GM19452 (cell line): ENCODE measurements around the gene GNPTG.

Experiments used
- ATAC-seq: cut with Tn5 transposase; IDR thresholded peaks from one replicate; pipeline ENCODE4 v1.9.1; 2021; ENCODE audit not compliant: unreplicated experiment

GNPTG gene

DNA sequence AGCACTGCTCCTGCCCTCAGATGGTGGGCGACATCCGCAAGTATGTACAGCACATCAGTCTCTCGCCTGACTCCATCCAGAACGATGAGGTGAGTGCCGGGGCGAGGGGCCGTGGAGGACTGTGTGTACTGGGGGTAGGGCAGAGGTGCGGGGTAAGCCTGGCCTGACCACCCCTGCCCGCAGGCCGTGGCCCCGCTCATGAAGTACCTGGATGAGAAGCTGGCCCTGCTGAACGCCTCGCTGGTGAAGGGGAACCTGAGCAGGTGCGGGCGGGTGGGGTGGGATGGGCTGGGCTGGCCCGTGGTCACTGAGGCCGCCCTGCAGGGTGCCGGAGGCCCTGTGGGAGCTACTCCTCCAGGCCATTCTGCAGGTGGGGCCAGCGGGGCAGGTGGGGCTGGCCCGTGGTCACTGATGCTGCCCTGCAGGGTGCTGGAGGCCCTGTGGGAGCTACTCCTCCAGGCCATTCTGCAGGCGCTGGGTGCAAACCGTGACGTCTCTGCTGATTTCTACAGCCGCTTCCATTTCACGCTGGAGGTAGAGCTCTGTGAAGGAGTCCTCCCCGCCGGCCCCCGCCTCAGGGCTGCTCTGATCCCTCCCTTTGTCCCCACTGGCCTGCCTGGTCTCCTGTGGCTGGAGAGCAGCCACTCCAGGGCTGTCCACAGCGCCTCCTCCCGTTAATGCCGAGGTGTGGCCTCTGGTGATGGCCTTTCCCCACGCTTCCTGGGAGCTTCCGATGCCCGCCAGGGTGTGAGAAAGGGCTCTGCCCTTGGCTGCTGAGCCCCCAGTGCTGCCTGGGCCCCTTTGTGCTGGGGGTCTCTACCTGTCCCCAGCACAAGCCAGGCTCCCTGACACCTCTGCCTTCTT lies 5.1 kb upstream of the GNPTG start:
- ATAC-seq: no peak

DNA sequence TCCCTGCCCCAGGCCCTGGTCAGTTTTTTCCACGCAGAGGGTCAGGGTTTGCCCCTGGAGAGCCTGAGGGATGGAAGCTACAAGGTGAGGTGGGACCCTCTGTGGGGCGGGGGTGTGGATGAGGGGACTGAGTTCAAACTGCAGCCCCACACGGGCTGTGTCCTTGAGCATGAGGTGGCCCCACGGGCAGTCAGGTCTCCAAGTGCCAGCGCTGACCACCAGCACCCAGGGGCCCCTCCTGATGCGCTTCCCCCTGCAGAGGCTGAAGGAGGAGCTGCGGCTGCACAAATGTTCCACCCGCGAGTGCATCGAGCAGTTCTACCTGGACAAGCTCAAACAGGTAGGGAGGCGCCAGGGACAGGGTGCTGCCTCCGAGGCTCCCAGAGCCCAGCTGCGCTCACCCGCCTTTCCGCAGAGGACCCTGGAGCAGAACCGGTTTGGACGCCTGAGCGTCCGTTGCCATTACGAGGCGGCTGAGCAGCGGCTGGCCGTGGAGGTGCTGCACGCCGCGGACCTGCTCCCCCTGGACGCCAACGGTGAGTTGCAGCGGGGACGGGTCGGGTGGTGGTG lies 4.4 kb upstream of the GNPTG start:
- no peak for ATAC-seq

DNA sequence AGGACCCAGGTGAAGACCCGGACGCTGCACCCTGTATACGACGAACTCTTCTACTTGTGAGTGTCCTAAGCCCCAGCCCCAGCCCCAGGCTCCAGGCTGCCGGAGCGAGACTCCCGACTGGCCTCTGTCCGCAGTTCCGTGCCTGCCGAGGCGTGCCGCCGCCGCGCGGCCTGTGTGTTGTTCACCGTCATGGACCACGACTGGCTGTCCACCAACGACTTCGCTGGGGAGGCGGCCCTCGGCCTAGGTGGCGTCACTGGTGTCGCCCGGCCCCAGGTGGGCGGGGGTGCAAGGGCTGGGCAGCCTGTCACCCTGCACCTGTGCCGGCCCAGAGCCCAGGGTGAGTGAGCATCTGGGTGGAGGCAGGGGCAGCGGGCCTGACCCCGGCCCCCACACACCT lies 3.8 kb upstream of the GNPTG start:
- ATAC-seq: no peak

GRCh38 chr16:1348441-1348840 lies 3.3 kb upstream of the GNPTG start:
- no peak for ATAC-seq

GRCh38 chr16:1348926-1349325 lies 2.8 kb upstream of the GNPTG start:
- ATAC-seq: no peak

- ATAC-seq: no peak
These were observed 2.4 kb upstream of the GNPTG start for GRCh38 chr16:1349351-1349750.

DNA sequence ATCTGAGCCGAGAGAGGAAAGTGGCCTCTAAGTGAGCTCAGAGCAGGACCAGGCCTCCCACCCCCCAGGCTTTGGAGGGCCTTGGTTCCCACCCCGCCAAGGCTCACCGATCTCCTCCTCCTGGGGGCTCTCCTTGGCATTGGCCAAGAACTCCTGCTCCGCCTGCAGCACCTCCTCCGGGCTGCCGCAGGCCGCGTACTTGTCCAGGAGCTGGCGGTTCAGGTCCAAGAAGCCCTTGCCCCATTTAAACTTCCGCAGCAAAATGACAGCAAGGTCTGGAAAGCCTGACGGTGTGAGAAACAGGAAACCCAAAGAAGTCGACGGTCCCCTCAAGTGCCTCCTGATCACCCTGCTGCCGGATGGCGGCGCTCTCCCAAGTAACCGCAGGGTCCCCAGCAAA lies 1.8 kb upstream of the GNPTG start:
- no peak for ATAC-seq

- no peak for ATAC-seq
These were observed 1.0 kb upstream of the GNPTG start for GRCh38 chr16:1350691-1351090.

- ATAC-seq: peak; percentile 15
These were observed 533 bp upstream of the GNPTG start for GRCh38 chr16:1351215-1351581.

- ATAC-seq: no peak
These were observed 3.2 kb downstream of the GNPTG start for GRCh38 chr16:1354815-1355540.

DNA sequence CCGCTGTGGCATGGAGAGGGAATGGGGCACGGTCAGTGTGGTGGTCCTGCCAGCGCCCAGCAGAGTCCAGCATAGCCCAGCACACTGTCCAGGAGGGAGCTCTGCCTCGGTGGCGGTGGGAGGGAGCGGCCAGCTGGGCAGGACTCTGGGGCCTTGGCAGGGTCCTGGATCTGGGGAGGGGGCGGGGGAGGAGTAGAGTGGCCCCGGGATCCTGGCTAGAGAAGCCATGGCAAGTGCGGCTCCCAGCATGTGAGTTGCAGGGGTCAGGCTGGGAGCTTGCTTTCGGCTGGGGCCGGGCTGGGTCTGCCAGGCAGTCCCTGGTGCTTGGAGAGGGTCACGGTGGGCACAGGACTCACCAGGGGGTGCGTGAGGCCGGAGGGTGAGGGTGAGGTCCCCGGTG lies 3.9 kb downstream of the GNPTG start:
- ATAC-seq: no peak

DNA sequence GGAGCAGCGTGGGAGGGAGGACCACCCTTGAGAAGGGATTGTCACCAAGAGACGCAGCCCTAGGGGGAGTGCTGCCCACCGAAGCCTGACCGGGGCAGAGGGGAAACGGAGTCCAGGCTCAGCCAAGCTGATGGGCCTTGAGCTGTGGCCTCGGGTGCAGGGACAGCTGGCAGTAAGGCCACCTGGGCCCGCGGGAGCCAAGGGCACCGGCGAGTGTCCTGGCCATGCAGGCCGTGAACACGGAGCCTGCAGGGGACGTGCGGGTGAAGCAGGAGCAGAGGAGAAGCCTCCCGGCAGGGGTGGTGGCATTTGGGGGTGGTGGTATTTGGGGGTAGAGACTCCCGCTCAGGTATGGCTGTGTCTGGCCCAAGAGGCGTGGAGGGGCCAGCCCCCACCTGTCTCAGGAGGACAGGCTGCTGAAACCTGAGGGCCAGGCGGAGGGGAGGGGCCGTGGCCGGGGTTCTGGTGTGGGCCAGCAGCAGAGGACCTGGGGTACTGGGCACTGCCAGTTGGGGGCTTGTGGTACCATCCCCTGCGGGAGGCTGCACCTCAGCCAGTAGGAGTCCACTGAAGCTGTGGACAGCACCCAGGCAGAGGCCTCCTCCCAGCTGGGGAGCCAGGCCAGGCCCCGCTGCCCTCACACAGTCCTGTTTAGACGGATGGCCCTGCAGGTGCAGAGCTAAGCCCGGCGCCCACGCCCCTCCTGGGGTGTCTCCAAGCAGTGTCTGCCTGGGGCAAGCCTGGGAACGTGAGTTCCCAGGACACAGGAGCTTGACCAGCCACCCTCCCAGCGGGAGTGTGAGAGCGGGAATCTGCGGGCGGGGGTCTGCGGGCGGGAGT lies 4.5 kb downstream of the GNPTG start:
- ATAC-seq: no peak

GRCh38 chr16:1357906-1358566 lies 6.3 kb downstream of the GNPTG start:
- no peak for ATAC-seq

GRCh38 chr16:1361685-1362360 lies 10.1 kb downstream of the GNPTG start:
- no peak for ATAC-seq

- ATAC-seq: no peak
These were observed 11.1 kb downstream of the GNPTG start for GRCh38 chr16:1362807-1363206.

- ATAC-seq: no peak
These were observed 11.8 kb downstream of the GNPTG start for GRCh38 chr16:1363501-1364041.

DNA sequence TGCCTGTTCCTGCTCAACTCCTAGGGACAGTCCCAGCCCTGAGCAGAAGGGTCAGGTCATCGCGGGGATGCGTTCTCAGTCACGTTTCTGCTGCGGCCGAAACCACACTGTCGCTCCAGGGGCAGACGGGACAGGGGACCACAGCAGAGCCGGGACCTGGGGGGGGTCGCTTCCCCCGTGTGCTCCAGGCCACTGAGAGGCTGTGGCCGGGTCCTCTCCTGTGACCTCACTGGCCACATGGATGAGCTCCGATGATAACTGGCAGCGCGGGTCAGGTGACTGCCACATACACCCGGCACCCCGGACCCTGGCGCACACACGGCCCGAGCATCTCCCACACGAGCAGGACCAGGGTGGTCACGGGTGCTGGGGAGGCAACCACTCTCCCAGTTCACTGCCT lies 12.8 kb downstream of the GNPTG start:
- ATAC-seq: no peak

GRCh38 chr16:1366060-1366711 lies 14.5 kb downstream of the GNPTG start:
- no peak for ATAC-seq

- no peak for ATAC-seq
These were observed 15.1 kb downstream of the GNPTG start for GRCh38 chr16:1366712-1367299.
